IPS DF 19.7 (cell line): ENCODE measurements around the gene GFI1B.
"Not testable (repeated sequence)": the region's sequence is repeated elsewhere in the genome, so short reads cannot be mapped to it uniquely, and the experiment has no call there.

ENCODE experiments used
- DNase-seq: peaks from one replicate; pipeline ENCODE4 v3.0.0-alpha.2; 2013; ENCODE audit warnings: low read depth, low spot score

GFI1B gene

GRCh38 chr9:133009906-133010582, 31.6 kb downstream of the GFI1B start:
- no peak for DNase-seq

- DNase-seq: no peak
Observed at GRCh38 chr9:133014696-133015095, 36.2 kb downstream of the GFI1B start.

- no peak for DNase-seq
Observed at GRCh38 chr9:133023117-133023890, 44.8 kb downstream of the GFI1B start.

GRCh38 chr9:133026426-133026825, 47.9 kb downstream of the GFI1B start:
- no peak for DNase-seq

GRCh38 chr9:133027134-133027533, 48.6 kb downstream of the GFI1B start:
- DNase-seq: no peak

- DNase-seq: no peak
Observed at GRCh38 chr9:133028221-133028620, 49.7 kb downstream of the GFI1B start.

GRCh38 chr9:133029994-133030316, 51.5 kb downstream of the GFI1B start:
- DNase-seq: no peak

- peak; percentile 98 for DNase-seq
Observed at GRCh38 chr9:133030317-133031129, 52.0 kb downstream of the GFI1B start, which contains the start of gene GTF3C5. GTF3C5 (plus strand) TSS chr9:133030997; CDS start chr9:133031012, 15 bp downstream.

GRCh38 chr9:133031130-133031422, 52.6 kb downstream of the GFI1B start:
- no peak for DNase-seq

GRCh38 chr9:133031496-133031911, 53.0 kb downstream of the GFI1B start:
- no peak for DNase-seq

- no peak for DNase-seq
Observed at GRCh38 chr9:133032171-133032570, 53.7 kb downstream of the GFI1B start.

- DNase-seq: no peak
Observed at GRCh38 chr9:133035669-133036068, 57.2 kb downstream of the GFI1B start.

GRCh38 chr9:133037775-133038515, 59.5 kb downstream of the GFI1B start:
- DNase-seq: no peak

- not testable (repeated sequence) for DNase-seq
Observed at GRCh38 chr9:133040892-133041479, 62.5 kb downstream of the GFI1B start.
